HuH-7 (cell line): ENCODE data around the gene FLRT1.

ENCODE experiments used
- DNase-seq: peaks from one replicate; pipeline ENCODE4 v3.0.0; 2011; ENCODE audit warnings: low spot score

Gene FLRT1

DNA sequence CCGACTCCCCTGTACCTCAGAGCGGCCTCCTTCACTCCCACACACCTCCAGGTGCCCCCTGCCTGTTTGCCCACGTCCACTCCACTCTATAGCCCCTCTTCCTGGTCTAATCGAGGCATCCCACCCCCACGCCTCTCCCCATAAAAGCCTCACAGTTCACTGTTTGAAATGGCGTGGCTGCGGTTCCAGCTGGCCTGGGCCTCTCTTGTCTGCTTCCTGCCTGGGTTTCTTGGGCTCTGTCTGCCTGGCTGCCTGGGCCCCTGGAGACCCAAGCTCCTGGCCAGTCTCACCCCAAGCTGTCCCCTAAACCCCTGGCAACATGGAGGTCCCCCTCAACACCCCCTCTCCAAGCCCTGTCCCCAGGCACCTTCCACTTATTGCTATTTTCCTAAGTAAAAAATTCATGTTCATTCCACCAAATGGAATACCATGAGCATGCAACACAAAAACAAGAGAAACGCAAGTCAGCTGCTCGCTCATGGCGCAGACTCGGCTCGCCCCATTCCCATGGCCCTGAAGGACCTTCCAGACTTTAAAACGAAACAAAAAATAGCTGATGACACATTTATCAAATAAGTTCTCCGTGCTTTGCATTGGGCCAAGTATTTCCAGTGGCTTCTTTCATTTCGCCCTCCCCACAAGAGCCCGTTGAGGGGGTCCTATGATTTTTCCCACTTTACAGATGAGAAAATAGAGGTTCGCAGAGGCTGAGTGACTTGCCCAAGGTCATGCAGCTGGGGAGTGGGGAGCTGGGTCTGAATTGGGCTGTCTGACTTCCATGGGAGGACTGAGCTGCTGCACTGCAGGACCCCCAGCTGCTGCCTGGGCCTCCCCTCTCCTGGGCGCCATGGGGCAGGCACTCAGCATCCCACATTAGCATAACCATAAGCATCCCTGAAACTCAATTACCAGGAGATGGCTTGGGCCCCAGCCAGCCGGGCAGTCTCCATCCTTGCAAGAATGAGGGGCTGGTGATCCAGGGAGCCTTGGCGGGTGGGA, 11.7 kb upstream of the FLRT1 start:
- DNase-seq: no peak

DNA sequence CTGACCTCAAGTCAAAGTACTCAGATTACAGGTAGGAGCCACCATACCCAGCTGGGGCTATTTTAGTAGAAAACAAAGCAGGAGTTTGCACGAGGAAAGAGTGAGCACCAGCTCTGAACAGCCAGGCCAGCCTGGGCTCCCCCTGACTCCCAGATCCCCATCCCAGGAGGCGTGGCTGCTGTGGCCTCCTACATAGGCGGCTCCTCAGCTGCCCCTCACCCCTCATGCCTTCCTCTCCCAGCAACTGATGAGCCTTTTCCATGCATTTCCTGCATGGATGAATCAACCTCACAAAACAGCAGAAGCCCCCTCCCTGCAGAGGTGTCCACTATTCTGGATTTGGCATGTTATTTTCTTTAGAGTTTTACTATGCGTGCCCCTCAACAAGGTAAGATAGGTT, 10.5 kb upstream of the FLRT1 start:
- DNase-seq: no peak

DNA sequence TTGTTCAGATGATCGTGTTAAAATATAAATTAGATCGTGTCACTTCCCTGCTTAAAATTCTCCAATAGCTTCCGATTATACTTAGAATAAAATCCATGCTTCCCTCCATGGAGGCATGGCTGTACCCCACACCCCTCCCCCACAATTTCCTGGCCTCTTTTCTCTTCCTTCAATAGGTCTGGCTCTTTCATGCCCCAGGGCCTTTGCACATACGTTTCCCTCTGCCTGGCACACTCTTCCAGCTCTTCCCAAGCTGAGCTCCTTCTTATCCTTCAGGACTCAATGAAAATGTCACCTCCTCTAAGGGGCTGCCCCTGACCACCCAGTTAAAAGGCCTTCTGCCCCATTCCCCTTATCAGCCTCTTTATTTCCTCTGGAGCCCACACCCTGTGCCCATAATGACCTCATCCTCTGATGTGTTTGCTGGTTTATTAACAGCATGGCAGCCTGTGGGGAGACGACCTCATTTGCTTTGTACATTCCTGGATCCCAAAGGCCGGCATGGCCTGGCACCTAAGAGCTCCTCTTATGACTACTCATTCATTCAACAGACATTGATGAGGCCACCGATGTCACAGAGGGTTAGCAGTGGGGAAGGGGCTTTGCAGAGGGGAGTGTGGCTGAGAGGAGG, 9.0 kb upstream of the FLRT1 start:
- no peak for DNase-seq

DNA sequence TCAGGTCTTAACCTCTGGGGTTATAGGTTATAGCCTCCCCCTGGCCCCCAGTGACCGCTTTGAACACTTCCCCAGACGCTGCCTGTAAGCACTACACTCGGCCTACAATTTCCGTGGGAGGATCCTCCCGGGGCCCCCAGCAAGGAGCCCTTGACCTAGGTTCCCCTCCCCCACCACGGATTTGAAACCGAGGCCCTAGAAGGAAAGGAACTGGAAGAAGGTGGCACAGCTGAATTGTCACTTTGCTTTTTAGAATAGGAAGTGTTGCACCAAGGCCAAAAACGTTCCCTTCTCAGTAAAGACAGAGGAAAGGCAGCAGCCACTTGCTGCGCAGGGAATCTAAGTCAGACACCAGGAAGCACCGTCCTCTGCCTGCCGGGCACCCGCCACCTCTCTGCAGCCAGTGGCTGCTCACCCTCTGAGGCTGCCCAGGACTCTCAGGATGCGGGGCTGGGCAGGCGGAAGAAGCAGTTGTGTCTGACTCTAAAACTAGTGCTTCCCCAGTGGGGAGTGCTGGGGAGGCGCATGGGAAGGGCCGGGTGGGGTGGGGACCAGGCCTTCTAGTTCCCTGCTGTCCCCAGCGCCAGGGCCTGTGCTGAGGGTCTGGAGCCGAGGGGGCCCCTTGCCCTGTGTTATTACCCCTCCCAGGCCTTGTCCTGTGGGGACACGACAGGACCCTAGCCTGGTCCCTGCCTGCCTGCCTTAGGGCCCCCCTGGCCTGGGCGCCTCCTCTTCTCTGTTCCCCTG, 7.9 kb upstream of the FLRT1 start:
- no peak for DNase-seq

DNA sequence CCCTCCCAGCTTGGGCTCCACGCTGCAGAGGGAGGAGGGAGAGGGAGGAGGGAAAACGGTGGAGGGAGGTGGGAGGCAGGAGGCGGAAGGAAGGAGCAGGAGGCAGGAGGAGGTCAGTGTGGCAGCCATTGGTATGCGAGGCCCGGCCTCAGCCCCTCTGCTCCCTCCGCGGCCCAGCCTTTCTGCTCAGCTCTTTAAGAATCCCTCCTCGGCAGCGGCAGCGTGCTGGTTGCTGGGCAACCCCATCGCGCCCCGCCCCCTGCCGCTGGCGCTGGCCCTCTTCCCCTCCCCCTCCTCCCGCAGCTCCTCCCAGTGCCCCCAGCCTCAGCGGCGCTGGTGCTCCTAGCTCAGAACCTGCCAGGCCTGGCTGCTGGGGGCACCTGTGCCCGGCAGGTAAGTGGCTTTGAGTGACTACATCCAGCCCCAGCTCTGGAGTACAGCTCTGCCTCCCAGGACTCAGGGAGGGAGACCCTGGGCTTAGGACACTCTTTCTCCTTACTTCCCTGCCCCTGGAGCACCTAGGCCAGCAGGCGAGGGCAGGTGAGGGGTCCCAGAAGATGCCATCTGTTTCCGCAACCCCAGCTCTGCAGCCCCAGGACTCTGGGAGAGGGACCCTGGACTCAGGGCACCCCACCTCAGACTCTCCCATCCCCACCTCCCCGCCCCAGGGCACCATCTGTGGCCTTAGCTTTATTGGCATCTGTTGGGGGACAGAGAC, 7.2 kb upstream of the FLRT1 start:
- no peak for DNase-seq

DNA sequence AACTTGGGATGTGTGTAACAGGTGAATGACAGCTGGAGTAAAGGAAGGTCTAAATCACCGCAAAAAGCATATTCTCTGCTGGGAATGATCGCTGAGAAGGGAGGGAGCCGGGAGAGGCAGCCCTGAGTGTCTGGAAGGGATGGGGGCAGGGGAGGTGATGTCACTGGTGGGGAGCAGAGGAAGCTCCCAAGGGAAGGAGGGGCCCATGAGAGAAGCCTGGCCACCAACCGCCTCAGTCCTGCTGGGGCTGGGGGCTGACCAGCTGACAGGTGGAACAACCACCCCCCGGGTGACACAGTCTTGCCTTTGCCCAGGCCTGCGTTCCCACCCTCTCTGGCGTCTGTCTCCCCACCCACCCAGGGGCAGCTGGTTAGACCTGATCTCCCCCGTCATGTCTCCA, 6.0 kb upstream of the FLRT1 start:
- no peak for DNase-seq

DNA sequence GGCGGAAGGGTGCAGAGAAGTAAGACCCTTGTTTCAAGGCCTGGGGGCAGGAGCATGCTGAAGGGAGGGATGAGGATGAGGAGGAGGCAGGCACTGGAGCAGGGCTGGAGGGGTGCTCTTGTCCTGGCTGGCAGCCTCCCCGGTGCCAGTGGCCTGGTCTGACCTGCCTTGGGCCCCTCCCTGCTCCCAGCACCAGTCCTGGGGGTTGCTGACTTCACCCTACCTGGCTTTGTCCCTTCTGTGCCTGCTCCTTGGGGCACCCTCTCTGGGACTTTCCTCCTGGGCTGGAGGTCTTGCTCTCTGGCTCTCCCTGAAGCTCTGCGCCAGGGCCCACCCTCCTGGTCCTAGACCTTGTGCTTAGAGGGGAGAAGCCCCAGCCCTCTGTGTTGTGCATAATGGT, 4.7 kb upstream of the FLRT1 start:
- DNase-seq: no peak

DNA sequence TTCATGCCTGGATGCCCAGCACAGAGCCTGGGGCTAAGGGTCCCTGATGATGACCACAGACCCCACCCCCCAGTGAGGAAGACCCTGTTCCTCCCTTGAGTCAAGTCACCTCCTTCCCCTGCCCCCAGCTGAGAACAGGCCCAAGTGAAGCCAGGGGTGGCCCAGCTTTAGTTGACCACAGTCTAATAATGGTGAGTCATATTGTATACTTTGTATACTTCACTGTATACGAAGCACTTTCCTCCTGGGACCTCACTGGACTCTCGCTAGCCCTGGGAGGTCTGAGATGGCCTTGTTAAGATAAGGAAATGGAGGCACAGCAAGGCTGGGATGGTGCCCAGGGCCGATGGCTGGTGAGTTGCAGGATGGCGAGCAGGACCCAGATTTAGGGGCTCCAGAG, 3.7 kb upstream of the FLRT1 start:
- DNase-seq: no peak

DNA sequence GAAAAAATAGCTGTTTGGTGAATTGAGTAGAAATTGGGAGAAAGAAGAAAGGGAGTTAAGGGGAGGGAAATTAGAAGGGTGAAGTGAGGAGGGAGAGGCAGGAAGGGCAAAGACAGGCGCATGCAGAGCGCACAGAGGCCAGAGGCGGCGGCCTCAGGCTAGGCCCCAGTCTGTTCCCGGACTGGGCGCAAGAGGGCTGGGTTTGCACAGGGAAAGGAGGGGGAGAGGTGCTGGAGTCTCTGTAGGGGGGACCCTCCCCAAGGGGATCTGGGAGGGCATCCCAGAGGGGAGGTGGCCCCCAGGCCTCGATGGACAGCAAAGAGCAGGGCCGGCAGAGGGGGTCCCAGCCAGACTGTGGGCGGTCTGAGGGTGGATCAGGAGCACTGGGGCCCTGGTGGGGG, 1.3 kb upstream of the FLRT1 start:
- no peak for DNase-seq

DNA sequence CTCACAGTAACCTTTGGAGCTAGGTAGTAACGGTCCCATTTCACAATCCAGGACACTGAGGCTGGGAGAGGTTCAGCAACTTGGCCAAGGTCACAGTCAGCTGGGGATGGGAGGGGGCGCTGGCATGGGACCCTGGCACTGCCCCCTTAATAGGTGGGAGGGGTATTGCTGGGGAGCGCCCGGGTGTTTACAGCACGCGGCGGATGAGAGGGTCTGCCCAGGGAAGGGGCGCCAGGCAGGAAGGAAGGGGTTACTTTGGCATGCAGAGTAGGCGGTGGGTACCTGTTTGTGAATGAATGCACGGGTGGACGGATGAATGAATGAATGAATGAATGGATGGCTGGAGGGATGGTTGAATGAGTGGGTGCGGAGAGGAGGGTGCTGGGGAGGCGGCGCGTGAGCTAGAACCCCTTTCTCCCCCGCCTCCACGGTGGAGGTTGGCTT, 628 bp upstream of the FLRT1 start:
- no peak for DNase-seq

DNA sequence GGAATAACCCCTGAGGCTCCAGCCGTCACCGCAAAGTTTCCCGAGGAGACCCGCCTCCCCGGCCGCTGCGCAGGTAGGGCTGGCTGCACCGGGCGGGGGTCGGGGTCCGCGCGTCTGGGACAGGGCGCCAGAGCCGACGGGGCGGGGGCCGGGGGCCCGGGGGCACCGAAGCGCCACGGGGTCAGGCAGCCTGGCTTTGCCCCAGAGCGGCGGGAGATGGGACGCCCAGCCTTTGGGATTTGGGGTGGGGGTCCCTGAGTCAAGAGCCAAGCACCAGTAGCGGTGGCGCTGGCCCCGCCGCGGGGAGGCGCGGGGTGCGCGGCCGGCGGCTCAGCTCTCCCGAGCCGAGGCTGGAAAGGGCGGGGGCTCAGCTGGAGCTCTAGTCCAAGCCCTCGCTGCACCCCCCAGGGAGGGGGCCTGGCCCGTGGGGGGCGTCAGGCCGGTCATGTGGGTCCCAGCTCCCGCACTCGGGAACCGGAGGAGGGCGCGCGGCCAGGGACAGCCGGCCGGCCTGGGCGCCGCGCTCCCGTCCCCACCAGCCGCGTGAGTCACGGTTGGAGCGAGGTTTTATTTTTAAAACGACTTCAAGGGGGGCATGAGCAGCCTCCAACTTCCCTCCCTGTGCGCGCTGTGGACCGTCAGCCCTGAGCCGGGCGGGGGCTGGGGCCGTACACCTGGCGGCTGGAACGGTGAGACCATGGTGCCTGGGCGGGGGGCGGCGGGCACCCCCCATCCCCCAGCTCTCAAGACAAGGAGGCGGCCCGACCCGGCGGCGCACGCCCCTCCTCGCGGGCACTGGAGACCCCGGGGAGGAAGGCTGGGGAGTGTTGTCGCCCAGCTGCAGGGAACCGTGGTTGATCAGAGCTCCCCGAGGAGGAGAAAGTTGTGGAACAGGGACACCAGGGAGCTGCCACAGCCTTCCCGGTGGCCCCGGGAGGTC, 626 bp downstream of the FLRT1 start:
- DNase-seq: no peak

DNA sequence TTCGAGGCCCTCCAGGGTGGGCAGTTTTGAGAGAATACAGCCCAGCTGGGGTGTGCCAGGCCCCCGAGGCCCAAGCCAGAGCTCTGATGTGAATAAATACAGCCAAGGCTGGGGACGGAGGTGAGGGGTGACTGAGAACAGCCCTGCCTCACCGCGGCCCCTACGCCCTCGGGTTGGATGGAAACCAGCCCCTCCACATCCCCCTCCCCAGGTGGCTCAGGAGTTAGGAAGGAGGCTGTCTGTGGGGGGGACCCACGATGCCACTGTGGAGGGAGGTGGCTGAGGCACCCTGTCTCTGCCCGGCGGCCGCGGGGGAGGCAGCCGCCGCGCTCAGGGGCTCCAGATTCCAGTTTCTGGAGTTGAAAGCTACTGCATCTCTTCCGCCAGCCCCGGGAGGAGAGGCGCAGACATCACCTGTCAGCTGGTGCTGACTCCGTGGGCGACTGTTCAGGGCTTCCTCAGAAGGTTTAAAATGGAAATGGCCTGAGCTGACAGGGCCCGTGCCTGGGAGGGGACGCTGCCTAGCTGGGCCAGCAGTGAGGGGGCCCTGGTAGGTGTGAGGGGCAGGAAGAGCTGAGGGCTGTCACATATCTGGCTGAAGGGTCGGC, 1.4 kb downstream of the FLRT1 start:
- DNase-seq: no peak

DNA sequence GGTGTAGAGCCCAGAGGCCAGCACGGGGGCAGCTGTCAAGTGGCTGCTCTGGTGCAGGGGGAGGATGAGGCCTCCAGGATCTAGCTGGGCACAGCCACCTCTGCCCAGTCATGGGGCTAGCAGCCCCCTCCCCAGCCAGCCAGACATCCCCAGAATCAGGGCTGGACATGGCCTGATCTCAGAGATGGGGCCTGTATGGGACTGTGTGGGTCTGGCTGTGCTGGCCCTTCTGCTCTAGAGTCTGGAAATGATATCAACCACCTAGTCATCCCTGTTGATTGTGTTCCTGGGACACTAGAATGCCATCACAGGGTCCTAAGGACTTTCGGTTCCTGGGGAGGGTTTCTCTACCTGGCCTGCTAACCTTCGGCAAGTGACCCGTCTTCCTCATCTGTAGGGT, 2.8 kb downstream of the FLRT1 start:
- DNase-seq: no peak

DNA sequence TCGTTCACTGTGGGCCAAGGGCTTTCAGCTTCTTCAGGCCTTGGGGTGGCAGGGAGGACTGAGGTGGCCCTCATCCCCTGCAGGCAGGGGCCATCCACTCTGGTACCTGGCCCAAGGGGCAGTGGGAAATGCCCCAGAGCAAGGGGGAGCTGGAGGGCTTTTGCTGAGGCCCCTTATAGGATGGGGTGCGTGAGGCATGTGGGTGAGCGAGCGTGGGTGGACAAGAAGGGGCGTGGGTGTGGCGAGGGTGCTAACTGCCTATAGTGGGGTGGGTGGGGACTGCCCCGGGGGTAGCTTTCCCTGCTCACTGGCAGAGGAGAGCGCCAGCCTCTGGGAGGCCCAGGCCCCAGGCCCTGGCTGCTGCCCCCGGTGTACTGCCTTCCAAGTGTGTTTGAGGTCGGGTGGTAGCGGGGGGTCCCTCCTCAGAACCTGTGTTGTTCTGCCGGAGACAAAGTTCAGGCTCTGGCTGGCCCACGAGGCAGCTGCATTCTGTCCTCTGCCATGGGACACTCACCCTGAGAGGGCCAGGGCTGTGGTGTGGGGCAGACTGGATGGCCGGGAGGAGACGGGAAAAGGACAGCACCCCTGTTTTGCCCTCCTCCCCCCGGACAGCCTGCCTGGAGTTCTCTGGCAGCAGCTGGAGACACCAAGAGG, 3.4 kb downstream of the FLRT1 start:
- no peak for DNase-seq

DNA sequence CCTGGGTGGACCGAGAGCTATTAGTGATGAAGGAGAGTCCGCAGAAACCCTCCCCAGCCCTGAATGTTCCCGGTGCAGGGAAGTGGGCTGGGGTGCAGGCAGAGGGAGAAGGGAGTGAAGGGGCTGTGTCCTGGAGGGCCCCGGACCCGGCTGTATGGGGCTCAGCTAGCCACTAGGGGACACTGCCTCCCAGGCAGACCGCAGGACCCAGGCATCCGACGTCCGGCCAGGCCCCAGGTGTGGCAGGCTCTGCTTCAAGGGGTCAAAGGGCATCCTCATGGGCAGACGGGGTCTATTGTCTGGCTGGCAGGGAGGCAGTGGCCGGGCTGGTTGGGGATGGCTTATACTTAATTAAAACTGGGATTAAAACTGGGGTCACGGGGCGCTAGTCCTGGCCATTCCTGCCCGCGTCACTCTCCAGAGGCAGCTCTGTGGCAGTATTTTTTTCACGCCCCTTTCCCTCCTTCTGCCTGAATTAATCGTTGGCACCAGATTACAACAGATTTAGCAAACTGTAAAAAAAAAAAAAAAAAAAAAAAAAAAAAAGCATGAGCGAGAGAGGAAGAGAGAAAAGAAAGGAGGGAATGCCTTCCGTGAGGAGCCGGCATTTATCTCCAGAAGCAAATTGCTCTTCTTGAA, 5.1 kb downstream of the FLRT1 start:
- peak; percentile 83 for DNase-seq

DNA sequence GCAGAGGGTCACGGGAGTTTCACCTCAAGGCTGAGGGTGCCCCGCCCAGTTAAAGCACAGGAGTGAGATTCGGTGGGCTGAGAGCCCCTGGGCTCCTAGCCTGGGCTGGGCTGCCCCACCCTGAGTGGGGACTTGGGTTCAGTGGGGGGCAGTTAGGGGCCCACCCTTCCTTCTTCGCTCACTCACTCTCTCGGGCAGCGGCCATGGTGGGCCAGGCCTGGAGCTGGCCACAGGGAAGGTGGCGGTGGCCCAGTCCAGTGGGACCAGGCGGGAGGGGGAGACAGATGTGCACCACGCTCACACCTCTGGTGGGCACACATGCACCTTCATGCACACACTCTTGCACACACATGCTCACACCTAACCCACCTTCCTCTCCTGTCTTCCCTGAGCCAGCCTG, 6.1 kb downstream of the FLRT1 start:
- DNase-seq: no peak

DNA sequence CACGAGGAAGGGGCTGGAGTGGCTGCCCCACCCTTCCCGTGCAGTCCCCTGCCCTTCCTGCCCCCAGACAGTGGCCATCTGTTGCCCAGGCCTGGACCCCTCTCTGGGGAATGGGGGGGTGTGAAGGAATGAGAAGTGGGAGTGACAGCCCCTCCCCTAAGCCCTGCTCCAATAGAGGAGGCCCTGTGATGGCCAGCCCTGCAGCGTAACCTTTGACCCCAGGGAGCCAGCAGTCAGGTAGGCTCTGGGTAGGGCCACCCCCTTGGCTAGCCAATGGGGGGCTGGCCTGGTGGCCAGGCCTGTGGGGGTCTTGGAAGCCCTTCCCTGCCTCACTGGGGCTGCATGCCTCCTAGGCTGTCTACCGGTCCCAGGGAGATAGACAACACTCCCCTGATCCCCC, 6.6 kb downstream of the FLRT1 start:
- DNase-seq: no peak

DNA sequence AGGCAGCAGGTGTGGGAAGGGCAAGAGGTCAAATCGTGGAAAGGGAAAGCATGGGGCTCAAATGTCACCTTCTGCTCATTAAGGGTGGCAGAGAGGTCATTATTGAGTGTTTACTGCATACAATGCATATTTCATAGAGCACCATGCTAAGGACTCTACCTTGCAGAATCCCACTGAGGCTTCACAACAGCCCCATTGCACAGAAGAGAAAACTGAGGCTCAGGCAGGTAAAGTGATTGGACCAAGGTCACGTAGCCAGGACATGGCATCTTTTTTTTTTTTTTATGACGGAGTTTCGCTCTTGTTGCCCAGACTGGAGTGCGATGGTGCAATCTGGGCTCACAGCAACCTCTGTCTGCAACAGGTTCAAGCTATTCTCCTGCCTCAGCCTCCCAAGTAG, 7.8 kb downstream of the FLRT1 start:
- no peak for DNase-seq

DNA sequence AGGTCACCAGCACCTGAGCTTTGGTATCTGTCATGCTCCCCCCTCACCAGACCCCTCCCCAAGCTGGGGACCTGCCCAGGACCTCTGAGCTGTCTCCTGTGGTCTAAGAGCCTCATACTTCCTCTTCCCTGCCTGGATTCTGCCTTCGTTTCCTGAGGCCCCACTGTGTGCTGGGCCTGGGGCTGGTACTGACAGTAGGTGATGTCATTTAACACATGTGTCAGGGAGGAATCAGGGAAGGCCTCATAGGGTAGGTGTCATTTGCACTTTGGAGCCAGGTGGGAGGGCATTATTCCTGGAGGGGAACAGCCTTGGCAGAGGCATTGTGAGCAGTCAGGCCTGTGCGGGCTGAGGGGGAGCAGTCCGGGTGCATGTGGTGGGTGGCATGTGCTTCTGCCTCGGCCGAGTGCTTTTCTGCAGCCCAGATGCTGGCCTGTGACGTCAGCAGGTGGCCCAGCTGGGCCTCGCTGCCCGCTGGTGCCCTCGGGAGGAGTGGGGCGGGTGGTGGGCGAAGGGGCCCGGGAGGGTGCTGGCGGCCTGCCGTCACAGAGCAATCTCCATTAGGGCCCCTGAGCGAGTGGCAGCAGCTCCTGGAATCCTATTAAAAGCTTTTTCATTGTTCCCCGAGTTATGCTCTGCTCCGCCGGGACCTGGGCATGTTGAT, 9.1 kb downstream of the FLRT1 start:
- DNase-seq: no peak
